Suprapubic skin (tissue), 4 donors: Measurements from ENCODE around the gene EVL. TPM values are rescaled to one million over a fixed set of nuclear protein-coding genes. Genes with fewer than 3 reads are reported as not detected.
A peak's percentile ranks its signal among the peaks of the same experiment; 100 is the strongest.

ENCODE experiments used
- DNase-seq, 2 donors: peaks; one replicate each; pipeline ENCODE4 v3.0.0-alpha.2; 2019; ENCODE audit warnings: low spot score in 2 of 2
- H3K27ac ChIP-seq: fragments of 200-600 bp; sonication (generic); one replicate; pipeline ENCODE4 v1.5.1; 2019
- H3K27me3 ChIP-seq: fragments of 200-600 bp; sonication (generic); one replicate; pipeline ENCODE4 v1.5.1; 2019
- H3K36me3 ChIP-seq: fragments of 200-600 bp; sonication (generic); one replicate; pipeline ENCODE4 v1.5.1; 2019
- H3K4me1 ChIP-seq: fragments of 200-600 bp; sonication (generic); one replicate; pipeline ENCODE4 v1.5.1; 2019
- H3K4me3 ChIP-seq: fragments of 200-600 bp; sonication (generic); one replicate; pipeline ENCODE4 v1.5.1; 2019; ENCODE audit warnings: mild to moderate bottlenecking
- H3K9me3 ChIP-seq: fragments of 200-600 bp; sonication (generic); one replicate; pipeline ENCODE4 v1.5.1; 2019
- CTCF ChIP-seq, 2 donors: fragments of 200-600 bp in 1 of 2; fragments of 450-650 bp in 1 of 2; sonication (generic) in 1 of 2; IDR thresholded peaks; one replicate each; pipeline ENCODE4 v1.5.1; 2016 to 2019; ENCODE audit warnings: antibody characterized with exemption in 2 of 2, mild to moderate bottlenecking in 1 of 2, moderate library complexity in 1 of 2
- EP300 ChIP-seq: sonication (generic); formaldehyde crosslinking; IDR thresholded peaks from one replicate; pipeline ENCODE4 v1.6.1; 2017; ENCODE audit warnings: antibody characterized with exemption
- POLR2A ChIP-seq, 2 donors: fragments of 450-650 bp; IDR thresholded peaks; one replicate each; pipeline ENCODE4 v1.6.1; 2017; ENCODE audit warnings: antibody characterized with exemption in 2 of 2, mild to moderate bottlenecking in 2 of 2, moderate library complexity in 2 of 2
- POLR2AphosphoS5 ChIP-seq, 3 donors: sonication (generic); formaldehyde crosslinking; IDR thresholded peaks; one replicate each; pipeline ENCODE4 v1.6.1; 2017; ENCODE audit warnings: antibody characterized with exemption in 3 of 3
- WGBS: methylation state at CpG from one replicate; pipeline ENCODE4 v1.1.5; 2018; 5-methylcytosine and 5-hydroxymethylcytosine counted together
- total RNA-seq, 4 donors: library from RNA; depleted of rRNA; stranded (reverse); fragments of >200 nt; gene quantifications; one replicate each; pipeline ENCODE4 v1.1.0, GENCODE V29; 2016

EVL gene
- total RNA-seq, 4 donors from 2014 or later = 48.8 to 80.0 (median 61.4) TPM

- Histone ChIP-seq H3K4me1 (peaks cover 6% of the 10 kb centered on the region), H3K27me3 (no peaks in the 10 kb centered on the region), H3K4me3 (no peak overlapping the region), H3K36me3 (peaks cover 36% of the 10 kb centered on the region), H3K9me3 (no peaks in the 10 kb centered on the region), H3K27ac (no peak overlapping the region)
- no peak for TF ChIP-seq POLR2AphosphoS5 (IDR thresholded peaks at IDR 0.05)
- no peak for TF ChIP-seq EP300
- no peak for TF ChIP-seq CTCF (IDR thresholded peaks at IDR 0.05)
- no peak for TF ChIP-seq POLR2A (IDR thresholded peaks at IDR 0.05)
- DNase-seq = no peak
- 92% methylated on average over 10 of the region's 10 CpGs for WGBS
Measured at GRCh38 chr14:100123618-100124017, 58.4 kb downstream of the EVL start.

- 93% methylated on average over 8 of the region's 20 CpGs for WGBS
- Histone ChIP-seq H3K4me1 (peaks cover 16% of the 10 kb centered on the region), H3K9me3 (no peaks in the 10 kb centered on the region), H3K36me3 (peaks cover 36% of the 10 kb centered on the region), H3K27ac (no peak overlapping the region), H3K4me3 (no peak overlapping the region), H3K27me3 (no peaks in the 10 kb centered on the region)
- TF ChIP-seq POLR2A (IDR thresholded peaks at IDR 0.05) (no peak), EP300 (no peak), CTCF (IDR thresholded peaks at IDR 0.05) (no peak), POLR2AphosphoS5 (IDR thresholded peaks at IDR 0.05) (no peak)
- DNase-seq = no peak
Measured at GRCh38 chr14:100124551-100125088, 59.4 kb downstream of the EVL start.

- H3K27me3 ChIP-seq = no peaks in the 10 kb centered on the region
- no peak overlapping the region for H3K4me3 ChIP-seq
- TF ChIP-seq CTCF (IDR thresholded peaks at IDR 0.05) (no peak), EP300 (no peak), POLR2A (IDR thresholded peaks at IDR 0.05) (no peak), POLR2AphosphoS5 (IDR thresholded peaks at IDR 0.05) (no peak)
- no peak for DNase-seq
- peaks cover 36% of the 10 kb centered on the region for H3K36me3 ChIP-seq
- no peaks in the 10 kb centered on the region for H3K9me3 ChIP-seq
- H3K4me1 ChIP-seq = peaks cover 33% of the 10 kb centered on the region
- H3K27ac ChIP-seq = no peak overlapping the region
- WGBS = 83% methylated on average over 10 of the region's 13 CpGs
Measured at GRCh38 chr14:100126401-100126800, 61.2 kb downstream of the EVL start.

GRCh38 chr14:100127853-100128455 is 62.7 kb downstream of the EVL start:
- H3K4me1 ChIP-seq = peaks cover 45% of the 10 kb centered on the region
- WGBS = 98% methylated on average over 6 of the region's 12 CpGs
- H3K4me3 ChIP-seq = no peak overlapping the region
- peak overlapping the region; percentile 28 for H3K27ac ChIP-seq
- no peak for DNase-seq
- H3K27me3 ChIP-seq = no peaks in the 10 kb centered on the region
- H3K36me3 ChIP-seq = peaks cover 36% of the 10 kb centered on the region
- no peak for TF ChIP-seq POLR2AphosphoS5 (IDR thresholded peaks at IDR 0.05)
- no peaks in the 10 kb centered on the region for H3K9me3 ChIP-seq

- Histone ChIP-seq H3K4me1 (peaks cover 49% of the 10 kb centered on the region), H3K9me3 (no peaks in the 10 kb centered on the region), H3K4me3 (no peak overlapping the region), H3K27me3 (no peaks in the 10 kb centered on the region), H3K27ac (peak overlapping the region; percentile 28), H3K36me3 (peaks cover 32% of the 10 kb centered on the region)
- 62% methylated on average over 10 of the region's 12 CpGs for WGBS
- TF ChIP-seq EP300 = no peak
- TF ChIP-seq POLR2AphosphoS5 (IDR thresholded peaks at IDR 0.05) = no peak
- TF ChIP-seq POLR2A (IDR thresholded peaks at IDR 0.05) = no peak
- no peak for TF ChIP-seq CTCF (IDR thresholded peaks at IDR 0.05)
- no peak for DNase-seq
Measured at GRCh38 chr14:100128688-100129087, 63.5 kb downstream of the EVL start.
